HTERT RPE-1 (cell line): ENCODE data around the gene KTN1.

Experiments
- in situ Hi-C: fragments of 300-500 bp; cut with MboI; formaldehyde crosslinking; loops from 4 replicates; pipeline ENCODE4 v1.14.3; 2020; ENCODE audit warnings: low sequenced_read_pairs

The KTN1 gene

GRCh38 chr14:55579724-55580469, at the start of gene KTN1:
TSS of gene KTN1 (plus strand) at chr14:55580207. CDS start at chr14:55612049, 31,842 bp downstream.
- in situ Hi-C loops, result no loop called here

- in situ Hi-C loops, result no loop called here
These were observed 49.5 kb upstream of the KTN1 start for GRCh38 chr14:55530464-55530863.

- in situ Hi-C loops, result no loop called here
These were observed 47.2 kb upstream of the KTN1 start for GRCh38 chr14:55532645-55533344.

GRCh38 chr14:55533960-55534359, 46.0 kb upstream of the KTN1 start:
- in situ Hi-C loops, result no loop called here

- in situ Hi-C loops, result no loop called here
These were observed 44.3 kb upstream of the KTN1 start for GRCh38 chr14:55535516-55536203.

GRCh38 chr14:55536204-55536708, 43.8 kb upstream of the KTN1 start:
- in situ Hi-C loops, result no loop called here

GRCh38 chr14:55537782-55538181, 42.2 kb upstream of the KTN1 start:
- in situ Hi-C loops, result no loop called here

- in situ Hi-C loops, result no loop called here
These were observed 40.0 kb upstream of the KTN1 start for GRCh38 chr14:55539975-55540374.

GRCh38 chr14:55540847-55541773, 38.9 kb upstream of the KTN1 start:
- in situ Hi-C loops, result no loop called here

- in situ Hi-C loops, result no loop called here
These were observed 34.2 kb upstream of the KTN1 start for GRCh38 chr14:55545779-55546178.

GRCh38 chr14:55546212-55546874, 33.7 kb upstream of the KTN1 start:
- in situ Hi-C loops, result no loop called here

- in situ Hi-C loops, result no loop called here
These were observed 32.2 kb upstream of the KTN1 start for GRCh38 chr14:55547650-55548315.

- in situ Hi-C loops, result no loop called here
These were observed 26.2 kb upstream of the KTN1 start for GRCh38 chr14:55553791-55554190.

- in situ Hi-C loops, result no loop called here
These were observed 22.9 kb upstream of the KTN1 start for GRCh38 chr14:55556929-55557623.

- in situ Hi-C loops, result no loop called here
These were observed 17.9 kb upstream of the KTN1 start for GRCh38 chr14:55562135-55562534.

GRCh38 chr14:55568618-55569017, 11.4 kb upstream of the KTN1 start:
- in situ Hi-C loops, result no loop called here

- in situ Hi-C loops, result no loop called here
These were observed 8.7 kb upstream of the KTN1 start for GRCh38 chr14:55571125-55571889.

- in situ Hi-C loops, result no loop called here
These were observed 7.4 kb upstream of the KTN1 start for GRCh38 chr14:55572578-55572977.
